ENCODE results near the gene C1QTNF4. TPM values are rescaled to one million over a fixed set of nuclear protein-coding genes. Genes with fewer than 3 reads are reported as not detected.

C1QTNF4 gene
- 0.16 and 0.90 TPM in 2 replicates for total RNA-seq

DNA sequence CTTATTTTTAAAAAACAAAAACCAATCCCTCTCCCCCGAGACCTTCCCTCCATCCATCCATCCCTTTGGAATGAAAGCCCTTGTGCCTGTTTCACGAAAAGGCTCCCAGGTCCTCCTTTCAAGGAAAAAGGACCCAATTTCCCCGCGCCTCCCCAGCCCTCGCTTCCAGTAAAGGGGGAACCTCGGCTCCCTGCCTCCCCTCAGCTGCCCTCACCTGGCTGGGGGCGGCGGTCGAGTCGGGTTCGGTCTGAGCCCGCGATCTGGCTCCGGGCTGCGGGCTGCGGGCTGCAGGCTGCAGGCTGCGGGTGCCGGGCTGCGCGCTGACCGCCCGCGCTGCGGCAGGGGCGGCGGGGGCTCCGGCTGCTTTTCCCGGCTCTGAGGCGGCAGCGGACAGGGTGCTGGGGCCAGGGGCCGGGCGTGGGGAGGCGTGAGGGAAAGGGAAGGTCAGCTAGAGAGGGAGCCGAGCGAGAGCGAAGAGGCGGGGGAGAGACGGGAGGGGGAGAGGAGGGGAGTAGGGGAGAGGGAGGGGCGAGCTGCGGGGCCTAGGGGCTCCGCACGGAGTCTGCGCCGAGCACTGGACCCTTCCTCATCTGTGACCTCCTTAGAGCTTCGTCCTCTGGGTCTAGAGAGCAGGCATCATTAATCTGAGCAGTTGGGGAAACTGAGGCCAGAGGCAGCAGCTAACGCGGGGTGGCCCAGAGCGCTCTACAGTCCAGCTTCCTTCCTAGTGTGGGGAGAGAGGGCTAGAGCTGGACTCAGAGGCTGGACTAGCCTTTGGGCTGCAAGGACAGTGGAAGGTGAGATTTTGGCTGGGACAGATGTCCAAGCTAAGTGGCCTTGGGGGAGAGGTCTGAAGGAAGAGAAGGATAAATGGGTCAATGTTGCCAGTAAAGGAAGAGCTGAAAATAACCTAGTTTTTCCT, at the start of gene C1QTNF4:
C1QTNF4 (minus strand) TSS at position 478 of the 922 bp plus-strand sequence. CDS start 3,601 bp downstream, outside the sequence.

DNA sequence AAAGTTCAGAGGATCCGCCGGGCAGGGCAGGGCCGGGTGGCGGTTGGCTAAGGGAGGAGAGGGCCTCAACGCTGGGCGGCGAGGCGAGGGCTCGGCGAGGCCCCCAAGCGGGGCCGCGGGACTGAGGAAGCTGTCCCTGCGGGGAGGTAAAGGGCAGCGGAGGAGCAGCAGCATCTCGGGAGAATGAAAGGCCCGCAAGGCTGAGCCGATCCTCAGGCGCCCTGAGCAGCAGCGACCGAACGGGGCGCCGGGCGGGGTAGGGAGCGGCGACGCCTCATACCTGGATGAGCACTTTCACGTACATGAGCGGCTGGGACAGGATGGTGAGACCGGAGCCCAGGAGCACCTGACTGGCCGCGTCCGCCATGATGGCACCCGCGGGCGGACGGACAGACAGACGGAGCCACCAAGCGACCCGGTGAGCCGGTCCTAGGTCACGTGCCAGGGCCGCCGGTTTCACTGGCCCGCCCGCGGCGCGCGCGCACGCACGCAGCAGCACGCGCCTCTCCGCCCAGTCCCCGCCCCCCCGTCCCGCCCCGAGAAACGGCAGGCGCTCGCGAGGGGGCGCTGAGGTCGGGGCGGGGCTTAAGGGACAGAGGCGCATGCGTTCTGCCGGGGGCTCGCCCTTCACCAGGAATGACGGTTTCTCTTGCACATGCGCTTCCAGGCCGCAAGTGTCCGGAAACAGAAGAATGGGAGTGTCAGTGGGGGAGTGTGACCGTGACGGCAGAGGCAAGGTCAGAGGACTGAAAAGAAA, 48.1 kb upstream of the C1QTNF4 start, which contains the start of gene MTCH2:
MTCH2 (minus strand) TSS at position 461 of the 757 bp plus-strand sequence; CDS start at position 367, 94 bp downstream.

GRCh38 chr11:47586098-47586855, 7.9 kb downstream of the C1QTNF4 start, which contains the start of gene FAM180B:
Gene FAM180B (plus strand): TSS chr11:47586678. CDS start chr11:47586769, 91 bp downstream.

GRCh38 chr11:47578524-47579494, 15.4 kb downstream of the C1QTNF4 start, which contains the start of the genes KBTBD4 and NDUFS3:
Gene KBTBD4 (minus strand): TSS chr11:47578970. CDS start chr11:47578951, 19 bp downstream.
Gene NDUFS3 (plus strand): TSS chr11:47579074. CDS start chr11:47579092, 18 bp downstream.

GRCh38 chr11:47565340-47566148, 28.7 kb downstream of the C1QTNF4 start, which contains the start of gene PTPMT1:
Gene PTPMT1 (plus strand): TSS chr11:47565599. CDS start chr11:47565623, 24 bp downstream.

DNA sequence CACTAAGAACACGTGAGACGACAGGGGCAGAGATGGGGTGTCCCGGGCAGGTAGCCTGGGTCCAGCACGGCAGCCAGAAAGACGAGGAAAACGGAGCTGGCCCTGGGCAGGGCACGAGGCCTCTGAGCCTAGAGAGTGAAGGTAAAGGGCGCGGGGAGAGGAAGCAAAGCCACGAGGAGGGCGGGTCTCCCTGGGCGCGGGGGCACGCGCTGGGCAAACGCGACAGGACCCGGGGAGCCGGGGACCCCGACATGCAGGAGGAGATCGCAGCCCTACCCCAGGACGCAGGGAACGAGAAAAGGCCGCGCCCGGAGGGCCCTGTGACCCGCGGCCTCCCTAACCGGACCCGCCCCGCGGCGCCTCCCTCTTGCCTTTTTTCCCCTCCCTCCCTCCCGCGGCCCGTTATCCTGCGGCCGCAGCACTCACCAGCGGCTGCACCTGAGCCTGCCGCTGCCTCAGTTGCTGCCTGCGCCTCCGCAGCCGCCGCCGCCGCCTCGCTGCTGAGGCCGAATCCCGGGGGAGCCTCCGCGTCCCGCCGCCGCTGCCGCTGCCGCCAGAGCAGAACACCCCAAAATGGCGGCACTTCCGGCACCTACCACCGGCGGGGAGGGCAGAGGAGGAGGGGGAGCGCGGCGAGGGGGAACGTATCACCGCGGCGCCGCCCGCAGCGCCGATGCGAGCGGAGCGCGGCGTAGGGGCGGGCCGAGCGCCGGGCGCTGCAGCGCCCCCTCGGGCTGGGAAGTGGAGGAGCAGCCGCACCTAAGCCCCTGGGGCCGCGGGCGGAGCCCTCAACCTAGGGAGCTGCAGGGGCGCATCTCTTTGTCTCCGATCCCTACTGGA, 41.4 kb downstream of the C1QTNF4 start, which contains the start of gene CELF1:
CELF1 (minus strand) TSS at position 567 of the 840 bp plus-strand sequence. CDS start 53,609 bp downstream, outside the sequence.

Other genes starting within 250 kb of the C1QTNF4 start
- gene MYBPC3, start 241.7 kb downstream of the C1QTNF4 start, total RNA-seq: not detected in 2 replicates
- not detected in 2 replicates for gene SPI1, start 215.9 kb downstream of the C1QTNF4 start, total RNA-seq
- 141 and 145 TPM in 2 replicates for gene SLC39A13, start 185.8 kb downstream of the C1QTNF4 start, total RNA-seq
- gene PSMC3, start 168.0 kb downstream of the C1QTNF4 start, total RNA-seq: 117 and 138 TPM in 2 replicates
- gene RAPSN, start 145.3 kb downstream of the C1QTNF4 start, total RNA-seq: not detected in 2 replicates
- gene CELF1, start 41.3 kb downstream of the C1QTNF4 start, total RNA-seq: 37.0 and 48.4 TPM in 2 replicates
- 70.0 and 90.8 TPM in 2 replicates for gene PTPMT1, start 28.8 kb downstream of the C1QTNF4 start, total RNA-seq
- 10.8 and 18.8 TPM in 2 replicates for gene KBTBD4, start 15.4 kb downstream of the C1QTNF4 start, total RNA-seq
- 53.8 and 68.5 TPM in 2 replicates for gene NDUFS3, start 15.3 kb downstream of the C1QTNF4 start, total RNA-seq
- not detected in 2 replicates for gene FAM180B, start 7.7 kb downstream of the C1QTNF4 start, total RNA-seq
- 65.9 and 88.0 TPM in 2 replicates for gene MTCH2, start 48.1 kb upstream of the C1QTNF4 start, total RNA-seq
- gene AGBL2, start 121.0 kb upstream of the C1QTNF4 start, total RNA-seq: 1.6 TPM in 1 of 2 replicates, not detected in the other
- gene FNBP4, start 172.9 kb upstream of the C1QTNF4 start, total RNA-seq: 22.8 and 79.3 TPM in 2 replicates

Data from cardiac atrium fibroblast (primary cell).